Hematopoietic multipotent progenitor cell treated with erythropoietin and hydrocortisone succinate and interleukin-3 and kit ligand, for 17 days (in vitro differentiated cells): Measurements from ENCODE around the gene C8G.
A peak's percentile ranks its signal among the peaks of the same experiment; 100 is the strongest.

ENCODE experiments used
- DNase-seq: peaks from one replicate; pipeline ENCODE4 v3.0.0-alpha.2; 2015; ENCODE audit warnings: low spot score

The C8G gene

DNA sequence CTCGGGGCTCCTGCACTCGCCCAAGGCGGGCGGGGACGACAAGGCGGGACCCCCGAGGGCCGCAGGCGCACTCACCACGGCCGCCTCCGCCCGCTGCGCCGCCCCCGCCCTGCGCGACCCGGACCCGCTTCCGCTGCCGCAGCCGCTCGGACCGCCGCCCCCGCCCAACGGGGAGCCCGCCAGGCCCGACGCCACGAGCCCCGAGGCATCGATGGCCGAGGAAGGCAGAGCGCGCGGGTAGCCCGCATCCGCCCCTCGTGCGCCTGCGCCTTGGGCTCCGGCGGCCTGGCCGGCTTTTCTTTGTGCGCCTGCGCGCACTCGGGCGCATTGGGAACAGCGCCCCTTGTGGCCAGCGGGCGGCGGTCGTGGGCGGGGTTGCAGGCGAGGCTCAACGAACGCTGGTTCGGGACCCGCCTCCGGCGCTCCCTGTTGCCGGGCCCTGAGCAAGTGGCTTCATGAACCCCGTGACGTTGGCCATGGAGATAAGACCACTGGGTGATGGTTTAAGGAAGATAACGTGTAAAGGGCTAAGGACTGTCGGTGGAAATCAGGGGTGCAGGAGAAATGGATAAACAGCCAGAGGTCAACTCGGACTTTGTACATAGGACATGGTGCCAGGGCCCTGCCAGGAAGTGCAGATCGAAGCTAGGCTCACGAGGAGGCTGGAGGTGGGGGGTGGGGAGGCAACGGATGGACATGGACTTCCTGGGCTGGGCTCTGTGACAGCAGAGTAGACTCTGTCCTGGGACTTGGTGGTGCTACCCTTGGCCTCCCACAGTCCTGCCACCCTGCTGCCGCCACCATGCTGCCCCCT is at the start of gene C8G, which contains the start of gene FBXW5:
Gene C8G, plus strand, starts transcription at position 725 of the 814 bp plus-strand sequence. Its CDS starts 78 bp downstream, at position 803.
Gene FBXW5, minus strand, starts transcription at position 220 of the 814 bp plus-strand sequence. CDS start 655 bp downstream, outside the sequence.
- DNase-seq, result peak; percentile 99

DNA sequence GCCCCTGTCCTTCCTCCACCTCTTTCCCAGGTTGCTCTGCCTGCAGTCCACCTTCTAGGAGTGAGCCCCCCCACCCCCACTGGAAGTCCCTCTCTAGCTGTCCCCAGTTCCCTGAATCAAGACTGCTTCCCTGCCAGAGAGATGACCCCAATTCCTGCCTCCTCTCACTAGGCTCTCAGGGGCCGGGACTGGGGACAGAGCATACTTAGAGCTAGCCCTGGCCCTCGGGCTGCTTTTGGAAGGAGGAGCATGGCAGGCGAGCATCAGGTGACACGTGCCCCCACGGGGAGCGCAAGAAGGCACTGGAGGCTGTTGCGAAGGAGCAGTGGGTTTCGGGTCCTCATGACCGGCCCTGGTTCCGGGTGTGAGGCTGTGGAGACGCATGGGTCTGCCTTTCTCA is 49.0 kb upstream of the C8G start:
- no peak for DNase-seq

DNA sequence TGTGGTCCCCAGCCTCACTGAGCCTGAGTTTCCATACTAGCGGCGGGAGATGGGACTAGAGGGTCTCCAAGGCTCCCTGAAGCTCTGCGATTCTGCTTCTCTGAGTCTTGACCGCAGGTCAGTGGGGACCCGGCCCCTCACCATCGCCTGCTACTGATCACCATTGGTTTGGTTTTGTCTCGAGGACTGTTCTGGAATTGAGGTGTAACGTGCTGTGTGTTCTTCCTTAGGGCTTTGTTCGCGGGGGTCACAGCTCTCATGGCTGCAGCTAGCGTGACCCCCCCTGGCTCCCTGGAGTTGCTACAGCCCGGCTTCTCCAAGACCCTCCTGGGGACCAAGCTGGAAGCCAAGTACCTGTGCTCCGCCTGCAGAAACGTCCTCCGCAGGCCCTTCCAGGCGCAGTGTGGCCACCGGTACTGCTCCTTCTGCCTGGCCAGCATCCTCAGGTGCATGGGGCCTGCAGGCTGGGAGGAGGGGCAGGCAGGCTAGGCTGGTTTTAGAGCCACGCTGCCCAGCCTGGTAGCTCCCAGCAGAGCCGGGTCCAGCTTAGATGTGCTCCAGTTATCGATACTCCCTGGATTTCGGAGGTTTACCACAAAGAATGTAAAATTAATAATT is 46.5 kb upstream of the C8G start:
- DNase-seq, result no peak

DNA sequence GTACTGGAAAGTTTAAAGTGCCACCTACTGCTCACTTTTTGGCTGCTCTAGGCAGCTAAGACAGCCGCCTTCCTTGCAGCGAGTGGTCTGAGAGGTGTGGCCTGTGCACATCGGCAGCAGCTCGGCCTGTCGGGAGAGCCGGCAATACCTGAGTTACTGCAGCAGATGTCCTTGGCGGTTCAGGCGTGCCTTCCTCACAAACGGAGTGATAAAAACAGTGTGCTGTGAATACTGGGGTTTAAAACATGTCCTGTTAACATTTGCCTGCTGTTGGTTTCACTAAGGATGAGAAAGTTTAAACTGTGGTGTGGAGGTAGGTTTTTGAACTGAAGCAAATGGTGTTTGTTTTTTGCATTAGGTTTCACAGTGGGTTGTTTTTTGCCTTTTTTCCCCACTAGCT is 45.8 kb upstream of the C8G start:
- no peak for DNase-seq

DNA sequence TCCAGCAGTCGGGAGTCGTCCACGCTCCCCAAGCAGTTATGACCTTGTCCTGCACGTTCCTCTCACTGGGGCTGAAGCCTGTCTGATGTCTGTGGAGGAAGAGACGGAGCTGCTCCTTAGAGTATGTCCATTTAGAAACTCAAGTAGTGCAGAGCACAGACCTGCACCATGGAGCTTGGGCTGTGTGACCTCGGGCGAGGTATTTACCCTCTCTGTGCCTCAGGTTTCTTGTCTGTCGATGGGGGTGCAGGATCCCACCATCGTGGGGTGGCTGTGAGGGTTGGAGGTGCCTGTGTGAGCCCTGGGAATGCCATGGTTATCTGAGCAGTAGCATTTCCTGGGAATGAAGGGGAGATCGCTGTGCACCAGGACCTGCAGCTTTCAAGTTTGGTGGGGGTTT is 44.5 kb upstream of the C8G start:
- no peak for DNase-seq

DNA sequence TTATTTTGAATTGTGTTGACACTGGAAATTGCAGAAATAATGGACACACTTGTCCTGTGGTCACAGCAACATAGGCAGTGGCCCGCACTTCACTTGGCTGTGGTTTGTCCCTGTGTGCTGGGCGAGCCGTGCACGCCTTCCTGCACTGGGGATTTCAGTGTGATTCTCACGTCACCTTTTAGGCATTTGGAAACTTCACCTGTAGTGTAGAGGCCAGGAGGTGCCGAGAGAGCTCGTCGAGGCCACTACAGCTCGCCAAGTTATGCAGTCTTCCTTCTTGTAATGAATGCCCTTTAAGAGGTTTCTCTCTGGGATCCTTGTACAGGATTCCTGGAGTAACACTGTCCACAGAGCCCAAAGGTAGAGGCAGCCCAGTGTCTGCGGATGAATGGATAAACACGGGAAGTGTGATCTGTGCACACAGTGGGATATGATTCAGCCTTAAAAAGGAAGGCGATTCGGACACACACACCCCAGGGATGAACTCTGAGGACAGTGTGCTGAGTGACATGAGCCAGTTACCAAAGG is 44.0 kb upstream of the C8G start:
- no peak for DNase-seq

DNA sequence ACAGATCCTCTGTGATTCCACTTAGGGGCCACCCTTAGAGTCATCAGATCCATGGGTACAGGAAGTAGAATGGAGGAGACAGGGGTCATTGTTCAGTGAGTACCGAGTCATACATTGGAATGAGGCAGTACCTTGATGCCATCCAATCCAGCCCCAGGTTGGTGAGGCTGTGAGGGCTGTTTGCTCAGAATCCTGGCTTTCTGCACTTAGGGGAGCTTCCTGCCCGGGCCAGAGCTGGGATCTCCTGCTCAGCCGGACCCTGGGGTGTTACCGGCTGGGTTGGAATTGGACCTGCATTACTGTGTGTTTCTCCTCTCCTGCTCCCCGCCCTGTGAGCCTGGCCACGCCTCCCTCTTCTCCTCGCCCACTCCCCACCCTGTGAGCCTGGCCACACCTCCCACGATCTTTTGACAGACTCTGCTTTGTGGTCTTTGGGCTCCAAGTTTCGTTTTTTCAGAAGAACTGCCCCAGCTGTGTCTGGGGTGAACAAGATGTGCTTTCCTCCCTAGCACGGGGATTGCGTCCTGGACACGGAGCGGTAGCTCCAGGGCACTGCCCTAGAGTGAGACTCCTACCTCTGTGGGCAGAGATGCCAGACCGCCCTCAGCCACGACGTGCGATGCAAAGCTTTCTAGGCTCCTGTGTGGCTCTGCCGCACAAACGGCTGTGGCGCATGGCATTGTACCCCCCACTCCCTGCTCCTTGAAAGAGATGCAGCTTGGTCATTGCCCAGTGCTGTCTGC is 43.4 kb upstream of the C8G start:
- DNase-seq, result no peak

DNA sequence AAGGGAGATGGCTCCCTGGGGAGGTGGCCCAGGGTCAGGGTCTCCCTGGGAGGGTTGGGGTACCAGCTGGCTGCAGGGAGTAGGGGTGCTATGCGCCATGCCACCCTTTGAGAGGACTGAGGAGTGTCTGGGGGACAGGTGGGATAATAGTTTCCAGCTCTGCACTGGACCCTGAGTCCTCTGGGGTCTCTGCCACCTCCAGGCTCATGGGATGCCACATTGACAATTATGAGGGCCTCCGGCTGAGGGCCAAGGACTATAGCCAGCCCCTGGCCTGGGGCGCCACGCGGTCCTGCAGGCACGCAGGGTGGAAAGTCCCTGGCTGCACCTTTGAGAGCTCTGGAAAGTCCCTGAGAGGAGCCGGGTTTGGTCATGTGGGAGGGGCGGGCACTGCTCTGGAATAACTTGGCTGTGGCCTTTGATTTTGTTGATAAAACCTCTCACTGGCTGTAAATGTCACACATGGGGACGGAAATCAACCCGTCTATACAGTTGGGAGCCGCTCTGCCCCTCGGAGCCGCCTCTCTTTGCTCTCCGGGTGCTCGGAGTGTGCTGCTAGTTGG is 42.7 kb upstream of the C8G start:
- DNase-seq, result no peak

DNA sequence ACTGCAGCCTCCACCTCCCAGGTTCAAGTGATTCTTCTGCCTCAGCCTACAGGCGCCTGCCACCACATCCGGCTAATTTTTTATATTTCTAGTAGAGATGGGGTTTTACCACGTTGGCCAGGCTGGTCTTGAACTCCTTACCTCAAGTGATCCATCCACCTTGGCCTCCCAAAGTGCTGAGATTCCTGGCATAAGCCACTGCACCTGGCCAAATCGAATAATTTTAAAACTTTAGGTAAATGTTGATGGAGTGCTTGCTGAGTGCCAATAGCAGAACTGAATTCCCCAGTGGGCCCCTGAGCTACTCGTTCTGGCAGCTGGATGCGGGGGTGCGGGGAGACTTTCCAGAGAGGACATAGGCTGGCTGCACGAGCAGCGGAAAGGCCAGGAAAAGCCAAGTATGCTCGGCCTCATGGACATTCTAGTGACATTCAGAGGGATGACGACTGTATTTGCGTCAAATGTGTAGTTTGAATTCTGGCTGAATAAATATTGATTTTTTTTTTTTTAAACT is 41.9 kb upstream of the C8G start:
- DNase-seq, result no peak

DNA sequence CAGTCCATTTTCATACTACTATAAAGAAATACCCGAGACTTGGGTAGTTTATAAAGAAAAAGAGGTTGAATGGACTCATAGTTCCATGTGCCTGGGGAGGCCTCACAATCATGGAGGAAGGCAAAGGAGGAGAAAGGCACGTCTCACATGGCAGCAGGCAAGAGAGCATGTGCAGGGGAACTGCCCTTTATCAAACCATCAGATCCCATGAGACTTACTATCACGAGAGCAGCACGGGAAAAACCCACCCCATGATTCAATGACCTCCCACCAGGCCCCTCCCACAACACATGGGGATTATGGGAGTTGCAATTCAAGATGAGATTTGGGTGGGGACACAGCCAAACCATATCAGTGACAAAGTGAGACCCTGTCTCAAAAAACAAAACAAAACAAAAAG is 38.8 kb upstream of the C8G start:
- no peak for DNase-seq

DNA sequence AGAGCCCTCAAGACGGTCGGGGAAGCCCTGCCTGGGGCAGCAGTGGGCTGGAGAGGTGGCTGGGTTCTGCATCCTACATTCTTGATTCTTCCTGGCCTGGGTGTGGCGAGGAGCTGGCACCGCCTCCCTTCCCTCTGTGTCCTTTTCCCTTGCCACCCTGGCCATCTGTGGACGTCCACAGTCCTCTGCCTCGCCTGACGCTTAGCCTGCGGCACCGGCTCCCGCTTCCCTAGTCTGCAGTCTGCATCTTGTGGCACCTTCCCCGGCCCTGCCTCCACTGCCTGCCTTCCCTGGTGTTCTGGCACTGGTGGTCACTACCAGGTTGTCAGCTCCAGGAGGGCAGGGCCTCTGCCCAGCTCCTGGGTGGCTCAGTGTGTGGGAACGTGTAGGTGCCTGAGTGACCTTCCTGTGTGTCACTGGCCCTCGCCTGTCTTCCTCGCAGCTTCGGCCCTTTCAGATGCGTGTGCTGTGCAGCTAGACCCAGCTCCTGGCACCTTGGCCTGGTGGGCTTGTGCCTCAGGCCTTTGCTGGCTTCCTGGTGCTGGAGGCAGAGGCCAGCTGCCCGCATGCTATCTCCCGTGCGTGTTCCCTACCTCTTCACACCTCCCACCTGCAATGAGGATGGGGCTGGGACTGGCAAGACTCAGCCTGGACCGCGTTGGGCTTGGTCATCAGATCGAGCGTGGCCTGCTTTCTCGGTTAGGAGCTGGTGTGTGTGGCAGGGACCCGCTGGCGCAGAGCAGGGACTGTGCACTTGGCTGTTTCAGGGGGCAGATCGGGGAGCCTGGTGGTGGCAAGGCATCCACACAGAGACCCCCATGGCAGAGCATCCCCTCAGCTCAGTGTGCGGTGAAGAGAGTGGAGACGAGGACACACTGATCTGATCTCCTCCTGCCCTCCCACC is 37.8 kb upstream of the C8G start:
- DNase-seq, result no peak

DNA sequence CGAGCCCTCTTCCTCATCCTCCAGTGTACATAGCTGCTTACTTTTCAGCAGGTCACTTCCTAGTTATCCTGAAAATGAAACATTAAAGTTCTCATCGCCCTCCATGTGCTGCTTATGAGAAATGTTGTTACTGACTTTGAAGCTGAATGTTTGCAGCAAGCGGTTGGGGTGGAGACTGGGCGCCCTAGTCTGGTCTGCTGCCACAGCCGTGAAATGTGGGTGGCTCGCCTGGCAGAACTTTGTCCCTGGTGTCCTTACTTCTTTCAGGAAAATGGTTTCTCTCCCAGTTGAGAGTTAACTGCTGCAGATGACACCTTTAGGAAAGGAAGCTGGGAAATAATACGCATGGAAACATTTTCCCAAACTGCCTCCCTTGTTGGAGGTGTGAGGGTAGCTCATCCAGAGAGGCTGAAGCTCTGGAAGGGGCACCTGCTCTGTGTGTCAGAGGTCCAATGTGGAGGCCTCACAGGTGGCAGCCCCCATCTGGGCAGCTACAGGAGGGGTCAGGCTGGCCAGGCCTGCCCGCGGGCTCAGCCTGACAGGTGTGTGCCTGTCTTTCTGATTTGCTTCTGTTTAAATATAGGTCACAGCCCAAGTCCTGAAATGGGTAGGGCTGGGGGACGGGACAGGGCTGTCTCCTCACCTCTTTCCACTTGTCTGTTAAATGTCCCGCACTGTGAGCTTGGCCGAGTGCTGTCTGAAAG is 34.7 kb upstream of the C8G start:
- no peak for DNase-seq

DNA sequence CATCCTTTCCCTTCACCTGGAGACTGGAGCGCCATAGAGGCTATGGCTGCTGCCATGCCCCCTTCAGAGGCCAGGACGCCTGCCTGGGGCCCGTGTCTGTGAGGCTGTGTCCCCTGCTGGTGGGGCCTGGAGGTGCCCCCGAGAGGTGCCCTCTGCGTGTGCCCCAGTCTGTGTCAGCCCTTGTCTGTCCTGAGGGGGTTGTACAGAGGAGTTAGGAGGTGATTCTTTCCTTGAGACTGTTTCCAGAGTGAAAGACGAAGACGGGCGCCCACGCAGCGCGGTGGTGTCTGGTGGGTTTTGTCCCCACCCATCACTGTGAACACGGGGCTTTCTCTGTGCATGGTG is 34.2 kb upstream of the C8G start:
- DNase-seq, result no peak

DNA sequence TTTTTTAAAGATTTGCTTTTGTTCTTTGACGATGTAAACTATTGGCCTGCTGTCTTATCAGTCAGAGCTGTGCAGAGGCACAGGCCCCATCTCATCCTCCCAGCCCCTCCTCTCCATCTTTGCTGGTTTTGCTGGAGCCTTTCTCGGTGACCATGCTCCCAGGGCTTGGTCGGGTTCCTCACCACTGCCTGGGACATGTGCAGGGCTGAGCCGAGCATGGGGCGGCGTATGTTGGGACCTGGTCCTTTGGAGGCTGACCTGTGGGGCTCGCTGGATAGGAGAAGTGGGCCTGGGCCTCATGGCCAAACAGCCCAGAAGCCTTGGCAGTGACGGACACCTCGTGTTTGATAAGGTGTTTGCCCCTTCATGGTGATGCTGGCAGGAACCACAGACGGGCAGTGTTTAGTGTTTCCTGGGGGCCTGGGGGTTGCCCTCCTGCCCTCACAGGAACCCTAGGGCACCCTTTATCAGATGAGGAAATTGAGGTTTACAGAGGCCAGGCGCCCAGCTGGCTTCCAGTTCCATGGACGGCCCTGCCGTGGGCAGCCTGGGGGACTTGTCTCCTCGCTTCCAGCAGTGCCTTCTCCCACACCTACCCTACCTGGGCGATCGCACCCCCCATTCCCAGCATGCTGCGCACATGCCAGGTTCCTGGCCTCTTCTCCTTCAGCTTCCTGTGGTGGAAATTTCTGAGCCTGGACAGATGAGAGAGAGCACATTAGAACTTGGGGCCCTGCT is 31.2 kb upstream of the C8G start:
- DNase-seq, result no peak

DNA sequence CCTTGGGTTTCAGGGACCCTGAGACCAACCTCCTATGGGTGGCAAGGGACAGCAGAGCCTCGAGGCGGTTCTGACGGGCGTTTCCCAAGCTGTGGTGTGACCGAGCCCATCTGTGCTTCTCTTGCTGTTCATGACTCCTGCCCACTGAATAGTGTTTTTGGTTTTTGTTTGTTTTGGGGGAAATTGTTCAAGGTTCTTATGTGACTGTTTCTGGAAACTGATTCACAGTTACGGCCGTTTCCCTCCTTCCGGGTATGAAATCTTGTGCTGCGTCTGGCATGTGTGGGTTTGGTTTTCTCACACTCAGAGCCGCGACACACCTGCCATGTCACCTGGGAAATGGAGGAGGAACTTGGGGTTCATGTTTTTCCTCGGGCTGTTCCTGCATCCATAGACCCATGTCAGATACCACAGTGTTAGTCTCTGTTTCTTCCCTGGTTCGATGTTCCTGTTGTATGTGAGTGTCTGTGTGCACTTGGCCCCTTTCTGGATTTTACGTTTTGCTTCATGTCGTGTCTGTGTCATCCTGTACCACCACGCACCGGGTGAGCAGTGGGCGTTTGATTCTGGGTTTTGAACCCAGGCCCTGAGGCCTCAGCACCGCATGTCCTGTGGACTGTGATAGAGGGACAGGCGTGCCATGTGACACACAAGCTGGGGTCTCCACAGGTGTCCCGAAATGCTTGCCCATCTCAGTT is 29.3 kb upstream of the C8G start:
- DNase-seq, result no peak

DNA sequence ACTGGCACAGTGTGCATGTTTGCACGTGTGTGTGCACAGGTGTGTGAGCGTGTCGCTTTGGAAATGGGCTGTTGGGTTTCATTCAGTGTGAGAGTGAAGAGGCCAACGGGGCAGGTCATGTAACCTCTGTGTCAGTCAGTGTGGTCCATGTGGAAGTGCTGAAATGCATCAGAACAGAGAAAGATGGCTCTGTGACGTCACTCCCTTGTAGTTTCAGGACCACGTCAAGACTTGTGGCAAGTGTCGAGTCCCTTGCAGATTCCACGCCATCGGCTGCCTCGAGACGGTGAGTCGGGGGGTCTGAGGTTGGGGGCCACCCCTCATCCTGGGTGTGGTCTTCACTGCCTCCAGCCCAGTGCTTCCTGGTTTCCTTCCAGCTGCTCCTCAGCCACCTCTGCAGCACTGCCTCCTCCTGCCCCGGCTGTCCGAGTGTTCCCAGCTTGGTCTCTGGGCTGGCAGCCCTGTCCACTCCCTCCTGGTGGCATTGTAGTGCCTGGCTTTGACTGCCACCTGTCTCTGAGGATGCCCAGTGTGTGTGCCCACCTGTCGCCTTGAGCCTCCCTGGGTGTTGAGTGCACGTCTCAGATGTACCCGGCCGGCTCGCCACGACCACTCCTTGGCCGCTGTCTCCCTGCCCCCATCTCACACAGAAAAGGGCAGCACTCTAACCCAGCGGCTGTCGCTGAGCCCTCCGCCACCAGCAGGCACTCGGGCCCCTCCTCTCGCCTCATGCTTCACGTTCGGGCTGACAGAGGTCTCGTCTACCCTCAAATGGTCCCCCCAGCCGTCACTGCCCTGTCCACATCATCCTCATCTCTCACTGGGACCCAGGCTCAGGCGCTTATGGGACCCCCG is 28.5 kb upstream of the C8G start:
- no peak for DNase-seq

DNA sequence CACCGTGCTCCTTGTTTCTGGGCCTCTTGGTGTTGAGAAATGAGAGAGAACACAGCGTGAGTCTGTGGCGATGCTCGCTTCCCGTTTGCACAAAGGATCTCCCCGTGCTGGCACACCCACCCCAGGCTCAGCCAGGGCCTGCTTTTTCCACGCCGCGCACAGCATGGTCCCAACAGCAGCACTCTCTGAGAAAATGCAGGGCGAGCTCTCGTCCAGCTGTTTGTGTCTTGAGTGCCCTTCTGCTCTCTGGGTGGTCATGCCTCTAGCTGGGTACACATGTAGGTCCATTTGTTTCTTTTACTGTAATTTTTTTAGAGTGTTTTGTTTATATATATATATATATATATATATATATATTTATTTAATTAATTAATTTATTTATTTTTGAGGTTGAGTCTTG is 27.1 kb upstream of the C8G start:
- DNase-seq, result no peak

DNA sequence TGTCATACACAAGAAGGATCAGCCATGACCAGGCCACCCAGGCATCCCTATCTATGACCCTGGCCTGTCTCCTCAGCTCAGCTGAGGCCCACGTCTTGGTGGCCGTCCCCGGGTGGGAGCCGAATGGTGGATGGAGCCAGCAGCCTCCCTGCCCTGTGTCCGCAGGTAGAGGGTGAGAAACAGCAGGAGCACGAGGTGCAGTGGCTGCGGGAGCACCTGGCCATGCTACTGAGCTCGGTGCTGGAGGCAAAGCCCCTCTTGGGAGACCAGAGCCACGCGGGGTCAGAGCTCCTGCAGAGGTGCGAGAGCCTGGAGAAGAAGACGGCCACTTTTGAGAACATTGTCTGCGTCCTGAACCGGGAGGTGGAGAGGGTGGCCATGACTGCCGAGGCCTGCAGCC is 25.0 kb upstream of the C8G start:
- DNase-seq, result no peak
